ENCODE data around the gene PARN. TPM values are rescaled to one million over a fixed set of nuclear protein-coding genes. Genes with fewer than 3 reads are reported as not detected.

Gene PARN
- total and polyA plus RNA-seq, 2 of the 4 experiments (the other 2 are of a cell fraction) = 24.6 to 25.1 TPM

GRCh38 chr16:14445937-14446715, 183.9 kb downstream of the PARN start:
- Histone ChIP-seq H3K56ac (ENCODE audit: extremely low read depth, insufficient read depth, low read length) (no peak overlapping the region), H3K27me3 (ENCODE audit: control insufficient read depth, insufficient read depth, low read length) (no peaks in the 10 kb centered on the region), H2AFZ (replicated peaks; ENCODE audit: low read length, poor library complexity) (no peak overlapping the region), H3K23ac (ENCODE audit: low read depth, low read length) (no peak overlapping the region), H3K9ac (ENCODE audit: low read depth, low read length) (no peak overlapping the region), H4K5ac (ENCODE audit: low read depth, low read length) (no peak overlapping the region), H3K4me3 (ENCODE audit: insufficient read depth, low read depth, low read length) (no peak overlapping the region), H2BK20ac (ENCODE audit: low read depth, low read length) (no peak overlapping the region), H3K27ac (ENCODE audit: insufficient read depth, low read length) (no peak overlapping the region), H3K79me1 (ENCODE audit: low read depth in 1 of 2, low read length in 2 of 2) (no peaks in the 10 kb centered on the region), H2BK15ac (ENCODE audit: low read depth, low read length) (no peak overlapping the region), H3K14ac (replicated peaks; ENCODE audit: low read depth, low read length) (no peak overlapping the region), H3K4me1 (ENCODE audit: control insufficient read depth, insufficient read depth, low read length) (peaks cover 4% of the 10 kb centered on the region; the same call in 1 of the 2 replicates), H4K91ac (ENCODE audit: insufficient read depth, low read depth, low read length) (no peak overlapping the region), H3K9me3 (ENCODE audit: control insufficient read depth, insufficient read depth, low read length) (no peaks in the 10 kb centered on the region), H3K4ac (ENCODE audit: low read depth, low read length) (no peak overlapping the region), H4K20me1 (ENCODE audit: insufficient read depth, low read length) (no peaks in the 10 kb centered on the region), H4K8ac (ENCODE audit: low read depth in 2 of 2, low read length in 2 of 2) (no peak overlapping the region), H3K36me3 (ENCODE audit: control insufficient read depth, insufficient read depth, low read length) (peaks cover 3% of the 10 kb centered on the region; the same call in 1 of the 2 replicates), H2AK9ac (replicated peaks; ENCODE audit: low read depth, low read length, poor library complexity) (no peak overlapping the region), H2BK5ac (ENCODE audit: low read depth, low read length, poor library complexity, severe bottlenecking) (no peak overlapping the region), H3K4me2 (ENCODE audit: low read depth, low read length) (no peak overlapping the region), H3K9me1 (ENCODE audit: insufficient read depth, low read length) (no peaks in the 10 kb centered on the region), H2BK120ac (ENCODE audit: low read depth, low read length) (no peak overlapping the region), H3K18ac (ENCODE audit: low read depth, low read length) (no peak overlapping the region), H2AK5ac (ENCODE audit: low read depth, low read length) (no peak overlapping the region)
- ChIA-PET POLR2A (ENCODE audit: unreplicated experiment) (no interaction called here), CTCF (no interaction called here)
- intact Hi-C loops (cut with micrococcal nuclease) = no loop called here
- in situ Hi-C loops (cut with MboI; ENCODE audit: low sequenced_read_pairs) = no loop called here
- WGBS, 2 experiments (ENCODE audit: extremely low coverage in 2 of 2, insufficient read length in 1 of 2) = 76% methylated on average over 4 of the region's 12 CpGs; no CpG with 5 or more reads in 1 of the 2 experiments
- dilution Hi-C loops (cut with HindIII; ENCODE audit: low sequenced_read_pairs, unreplicated experiment) = no loop called here
- DNase-seq (no peak), ATAC-seq (ENCODE audit: low read depth) (no peak)
- no TSS peak for BruUV-seq (replicated peaks)
- no peak for TF ChIP-seq SMC3 (IDR thresholded peaks at IDR 0.05; ENCODE audit: low read depth, low read length)
- TF ChIP-seq MAZ (IDR thresholded peaks at IDR 0.05; ENCODE audit: borderline replicate concordance, low read depth, low read length) = no peak
- no peak for TF ChIP-seq RCOR1 (IDR thresholded peaks at IDR 0.05; ENCODE audit: insufficient replicate concordance, low read length)
- no peak for TF ChIP-seq CEBPB (IDR thresholded peaks at IDR 0.05; ENCODE audit: low read depth, low read length)
- no peak for TF ChIP-seq NFE2L2 (IDR thresholded peaks at IDR 0.05; ENCODE audit: low read depth, low read length)
- TF ChIP-seq RFX5 (IDR thresholded peaks at IDR 0.05; ENCODE audit: low read depth, low read length) = no peak
- no peak for TF ChIP-seq CHD1 (IDR thresholded peaks at IDR 0.05; ENCODE audit: low read depth, low read length)
- TF ChIP-seq POLR2A (IDR thresholded peaks at IDR 0.05; ENCODE audit: low read depth, low read length) = no peak
- no peak for TF ChIP-seq ELK1 (IDR thresholded peaks at IDR 0.05; ENCODE audit: borderline replicate concordance, low read depth, low read length)
- no peak for TF ChIP-seq RAD21 (IDR thresholded peaks at IDR 0.05; ENCODE audit: low read length)
- no peak for TF ChIP-seq USF2 (IDR thresholded peaks at IDR 0.05; ENCODE audit: low read depth, low read length)
- no peak for TF ChIP-seq FOS (IDR thresholded peaks at IDR 0.05; ENCODE audit: low read depth, low read length)
- no peak for TF ChIP-seq CTCF (conservative IDR thresholded peaks at IDR 0.05; ENCODE audit: low read depth, low read length)
- TF ChIP-seq MXI1 (IDR thresholded peaks at IDR 0.05; ENCODE audit: borderline replicate concordance, low read depth, low read length) = no peak
- TF ChIP-seq MAFK (IDR thresholded peaks at IDR 0.05; ENCODE audit: low read depth, low read length) = no peak
- no peak for TF ChIP-seq BHLHE40 (IDR thresholded peaks at IDR 0.05; ENCODE audit: low read depth, low read length)
